NB4 (cell line): ENCODE measurements around the gene CACNA2D3.

ENCODE experiments used
- DNase-seq: peaks from one replicate; pipeline ENCODE4 v3.0.0; 2010; ENCODE audit warnings: low read depth
- H3K4me3 ChIP-seq: one replicate; pipeline ENCODE4 v1.5.1; 2011; ENCODE audit warnings: mild to moderate bottlenecking, low read depth, low read length, moderate library complexity
- MYC ChIP-seq: IDR thresholded peaks from 2 replicates; pipeline ENCODE4 v1.6.1; 2011; ENCODE audit warnings: low read depth, low read length
- POLR2A ChIP-seq: IDR thresholded peaks from 2 replicates; pipeline ENCODE4 v1.6.1; 2011; ENCODE audit warnings: mild to moderate bottlenecking; ENCODE audit not compliant: insufficient read length; ENCODE audit errors: extremely low read depth
- TF ChIP-seq, protein P1 (sequence below): IDR thresholded peaks from one replicate; pipeline ENCODE4 v1.5.1; 2012; ENCODE audit warnings: low read depth, low read length
- TF ChIP-seq, protein P2 (sequence below): IDR thresholded peaks from 2 replicates; pipeline ENCODE4 v1.6.1; 2011; ENCODE audit warnings: low read depth, low read length

Gene CACNA2D3

DNA sequence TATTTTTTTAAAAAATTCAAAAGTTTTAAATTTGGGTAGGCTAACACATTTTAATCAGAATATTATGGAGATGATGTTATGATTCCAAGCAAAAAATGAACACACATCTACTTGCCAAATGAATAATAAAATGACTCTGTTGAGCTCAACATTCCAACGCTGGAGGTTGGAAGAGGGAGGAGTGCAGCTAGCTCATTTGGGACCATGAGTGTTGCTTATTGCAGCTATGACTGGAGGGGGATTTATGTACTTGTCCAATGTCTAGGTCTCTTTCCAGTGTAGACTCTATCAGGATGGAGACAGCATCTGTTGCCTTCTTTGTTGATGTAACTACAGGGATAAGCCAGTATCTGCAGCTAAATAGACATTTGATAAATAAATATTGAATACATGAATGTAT is 310.6 kb downstream of the CACNA2D3 start:
- DNase-seq, result no peak
- TF ChIP-seq, protein P1, sequence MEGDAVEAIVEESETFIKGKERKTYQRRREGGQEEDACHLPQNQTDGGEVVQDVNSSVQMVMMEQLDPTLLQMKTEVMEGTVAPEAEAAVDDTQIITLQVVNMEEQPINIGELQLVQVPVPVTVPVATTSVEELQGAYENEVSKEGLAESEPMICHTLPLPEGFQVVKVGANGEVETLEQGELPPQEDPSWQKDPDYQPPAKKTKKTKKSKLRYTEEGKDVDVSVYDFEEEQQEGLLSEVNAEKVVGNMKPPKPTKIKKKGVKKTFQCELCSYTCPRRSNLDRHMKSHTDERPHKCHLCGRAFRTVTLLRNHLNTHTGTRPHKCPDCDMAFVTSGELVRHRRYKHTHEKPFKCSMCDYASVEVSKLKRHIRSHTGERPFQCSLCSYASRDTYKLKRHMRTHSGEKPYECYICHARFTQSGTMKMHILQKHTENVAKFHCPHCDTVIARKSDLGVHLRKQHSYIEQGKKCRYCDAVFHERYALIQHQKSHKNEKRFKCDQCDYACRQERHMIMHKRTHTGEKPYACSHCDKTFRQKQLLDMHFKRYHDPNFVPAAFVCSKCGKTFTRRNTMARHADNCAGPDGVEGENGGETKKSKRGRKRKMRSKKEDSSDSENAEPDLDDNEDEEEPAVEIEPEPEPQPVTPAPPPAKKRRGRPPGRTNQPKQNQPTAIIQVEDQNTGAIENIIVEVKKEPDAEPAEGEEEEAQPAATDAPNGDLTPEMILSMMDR, result no peak
- TF ChIP-seq POLR2A (no peak), MYC (no peak)
- TF ChIP-seq, protein P2, sequence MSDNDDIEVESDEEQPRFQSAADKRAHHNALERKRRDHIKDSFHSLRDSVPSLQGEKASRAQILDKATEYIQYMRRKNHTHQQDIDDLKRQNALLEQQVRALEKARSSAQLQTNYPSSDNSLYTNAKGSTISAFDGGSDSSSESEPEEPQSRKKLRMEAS, result no peak
- H3K4me3 ChIP-seq, result no peak overlapping the region

DNA sequence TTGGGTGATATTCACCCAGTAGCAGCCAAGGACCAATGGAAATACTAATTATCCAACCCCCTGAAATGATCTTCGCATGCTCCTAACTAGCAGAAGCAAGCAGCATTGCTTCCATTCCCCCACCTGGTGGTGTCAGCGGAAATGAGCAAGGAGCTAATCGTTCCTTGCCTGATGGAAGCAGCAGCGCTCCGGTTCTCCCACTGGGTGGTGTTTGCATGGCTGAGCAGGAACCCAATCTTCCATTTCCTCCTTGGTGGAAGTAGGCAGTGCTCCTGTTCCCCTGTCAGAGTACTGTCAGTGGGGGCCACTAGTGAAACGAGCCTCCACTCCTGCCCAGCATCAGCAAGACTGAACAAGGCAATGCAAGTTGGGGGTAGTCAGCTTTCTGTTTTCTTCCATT is 311.5 kb downstream of the CACNA2D3 start:
- TF ChIP-seq MYC (no peak), POLR2A (no peak)
- TF ChIP-seq, protein P1, result peak; percentile 26
- TF ChIP-seq, protein P2, result no peak
- peak; percentile 17 for DNase-seq

DNA sequence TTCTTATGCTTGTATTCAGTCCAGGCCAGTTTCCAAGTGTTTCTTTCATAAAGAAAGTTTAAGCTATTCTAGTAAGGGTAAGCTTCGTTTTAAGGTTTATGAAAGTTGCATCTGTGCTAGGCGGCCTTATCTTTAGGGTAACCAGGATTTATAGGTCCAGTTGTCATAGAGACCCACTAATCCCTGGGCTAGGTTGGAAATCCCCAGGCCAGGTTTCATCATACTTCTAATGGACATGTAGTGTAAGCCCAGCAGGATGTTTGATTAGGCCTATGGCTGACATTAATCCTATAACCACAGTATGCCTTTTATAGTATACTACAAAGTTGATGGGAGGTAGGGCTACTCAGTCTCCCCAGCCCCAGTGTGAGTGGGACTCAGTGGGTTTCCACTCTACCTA is 312.4 kb downstream of the CACNA2D3 start:
- DNase-seq, result no peak
- TF ChIP-seq POLR2A (no peak), MYC (no peak)
- TF ChIP-seq, protein P1, result no peak
- TF ChIP-seq, protein P2, result no peak
- no peak overlapping the region for H3K4me3 ChIP-seq

More for the DNA sequence above, 311.5 kb downstream of the CACNA2D3 start:
- H3K4me3 ChIP-seq, result no peak overlapping the region

DNA sequence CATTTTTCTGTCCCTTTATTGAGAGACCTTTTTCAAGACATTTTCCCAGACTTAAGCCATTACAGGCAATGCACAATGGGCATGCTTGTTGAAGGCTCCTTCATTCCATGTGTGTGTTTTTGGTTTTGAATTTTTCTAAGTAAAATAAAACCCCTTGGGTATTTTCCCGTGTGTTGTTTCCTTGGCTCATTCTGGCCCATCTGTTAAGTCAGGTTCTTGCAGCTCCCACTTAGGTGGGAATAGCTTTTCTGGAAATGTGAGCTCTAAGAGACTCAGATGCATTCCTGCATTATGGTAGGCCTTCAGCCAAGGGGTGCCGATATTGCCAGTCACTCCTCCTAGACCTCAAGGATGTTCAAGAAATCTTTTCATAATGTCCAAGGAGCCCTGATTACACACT is 314.9 kb downstream of the CACNA2D3 start:
- H3K4me3 ChIP-seq, result no peak overlapping the region
- no peak for TF ChIP-seq MYC
- no peak for TF ChIP-seq POLR2A
- TF ChIP-seq, protein P1, result no peak
- TF ChIP-seq, protein P2, result no peak
- DNase-seq, result no peak

DNA sequence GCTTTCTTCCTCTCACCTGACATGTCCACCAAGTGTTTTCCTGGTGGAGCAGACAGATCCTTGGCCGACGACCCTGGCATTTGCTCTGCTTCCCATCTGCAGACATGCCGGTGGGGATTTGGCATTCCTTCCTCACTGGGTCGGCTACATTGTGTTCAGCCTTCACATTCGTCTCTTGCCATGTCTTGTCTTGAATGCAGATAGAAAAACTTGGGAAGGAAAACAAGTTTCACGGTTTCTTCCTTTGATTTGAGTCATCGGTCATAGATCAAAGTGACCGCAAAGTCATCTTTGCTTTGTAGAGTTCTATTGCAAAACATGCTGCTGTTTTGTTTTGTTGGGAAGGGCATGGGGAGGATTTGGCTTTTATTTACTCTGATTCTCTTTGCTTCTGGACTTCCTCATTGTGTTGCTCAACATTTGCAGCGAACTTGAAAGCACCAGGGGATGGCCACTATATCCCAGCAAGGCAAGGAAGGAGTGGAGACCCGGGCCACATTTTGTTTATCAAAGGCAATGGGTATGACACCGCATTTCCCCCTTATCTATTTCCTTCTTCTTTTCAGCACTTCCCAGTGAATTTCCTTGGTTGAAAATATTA is 321.3 kb downstream of the CACNA2D3 start:
- no peak overlapping the region for H3K4me3 ChIP-seq
- no peak for TF ChIP-seq POLR2A
- TF ChIP-seq, protein P2, result no peak
- no peak for TF ChIP-seq MYC
- TF ChIP-seq, protein P1, result no peak
- no peak for DNase-seq

DNA sequence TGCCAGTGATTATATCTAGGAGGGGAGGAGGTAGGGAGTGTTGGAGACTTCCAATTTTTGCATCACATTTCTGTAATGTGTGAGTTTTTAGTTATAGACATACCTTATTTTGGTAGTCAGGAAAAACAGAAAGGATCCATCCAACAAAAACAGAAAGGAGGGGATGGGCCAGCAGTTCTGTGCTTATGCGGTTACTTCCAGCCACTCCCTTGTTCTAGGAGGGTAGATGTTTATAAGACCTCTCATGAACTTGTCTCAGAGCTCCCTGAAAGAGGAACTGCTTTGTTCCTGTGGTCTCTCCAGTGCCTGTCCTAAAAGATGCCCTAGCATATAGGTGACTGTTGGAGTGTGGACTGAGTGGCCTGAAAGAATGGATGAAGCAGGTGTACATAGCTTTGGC is 323.3 kb downstream of the CACNA2D3 start:
- no peak for DNase-seq
- TF ChIP-seq, protein P1, result no peak
- TF ChIP-seq, protein P2, result no peak
- TF ChIP-seq POLR2A (no peak), MYC (no peak)
- H3K4me3 ChIP-seq, result no peak overlapping the region
